ENCODE measurements around the gene DNAAF1. TPM values are rescaled to one million over a fixed set of nuclear protein-coding genes. Genes with fewer than 3 reads are reported as not detected.
A peak's percentile ranks its signal among the peaks of the same experiment; 100 is the strongest.

DNAAF1 gene
- total and polyA plus RNA-seq, 2 experiments from 2014 or later, result not detected

- no peaks in the 10 kb centered on the region for H3K4me1 ChIP-seq (ENCODE audit: insufficient read depth)
- H3K36me3 ChIP-seq (ENCODE audit: low read depth), result no peaks in the 10 kb centered on the region
- no peaks in the 10 kb centered on the region for H3F3A ChIP-seq (ENCODE audit: insufficient read depth)
- TF ChIP-seq EZH2phosphoT487 (IDR thresholded peaks at IDR 0.05; ENCODE audit: insufficient read depth, low read depth) (no peak), EZH2 (IDR thresholded peaks at IDR 0.05; ENCODE audit: insufficient read depth, poor library complexity, severe bottlenecking) (no peak)
- H3K4me3 ChIP-seq, result no peak overlapping the region
- no peaks in the 10 kb centered on the region for H3K9me3 ChIP-seq (ENCODE audit: low read depth)
- in situ Hi-C loops (cut with MboI), result no loop called here
- DNase-seq, result no peak
- H2AFZ ChIP-seq, result no peak overlapping the region
- H3K79me2 ChIP-seq (ENCODE audit: insufficient read depth), result no peaks in the 10 kb centered on the region
- no peaks in the 10 kb centered on the region for H3K9me2 ChIP-seq (ENCODE audit: insufficient read depth)
- no peak overlapping the region for H3K9ac ChIP-seq
- no peaks in the 10 kb centered on the region; the same call in 1 of the 2 replicates for H3K27me3 ChIP-seq (replicated peaks; ENCODE audit: insufficient read depth)
- no peak overlapping the region for H3K4me2 ChIP-seq (ENCODE audit: unreplicated experiment)
- H4K20me1 ChIP-seq (ENCODE audit: insufficient read depth), result no peaks in the 10 kb centered on the region
- 72 to 86% methylated on average over 3 of the region's 3 CpGs for WGBS, 2 experiments (ENCODE audit: low coverage in 1 of 2, low lambda C conversion rate in 2 of 2, missing lambda C conversion rate in 2 of 2)
- no peak overlapping the region for H3K27ac ChIP-seq
These were observed 5.8 kb downstream of the DNAAF1 start for GRCh38 chr16:84150926-84151325.

DNA sequence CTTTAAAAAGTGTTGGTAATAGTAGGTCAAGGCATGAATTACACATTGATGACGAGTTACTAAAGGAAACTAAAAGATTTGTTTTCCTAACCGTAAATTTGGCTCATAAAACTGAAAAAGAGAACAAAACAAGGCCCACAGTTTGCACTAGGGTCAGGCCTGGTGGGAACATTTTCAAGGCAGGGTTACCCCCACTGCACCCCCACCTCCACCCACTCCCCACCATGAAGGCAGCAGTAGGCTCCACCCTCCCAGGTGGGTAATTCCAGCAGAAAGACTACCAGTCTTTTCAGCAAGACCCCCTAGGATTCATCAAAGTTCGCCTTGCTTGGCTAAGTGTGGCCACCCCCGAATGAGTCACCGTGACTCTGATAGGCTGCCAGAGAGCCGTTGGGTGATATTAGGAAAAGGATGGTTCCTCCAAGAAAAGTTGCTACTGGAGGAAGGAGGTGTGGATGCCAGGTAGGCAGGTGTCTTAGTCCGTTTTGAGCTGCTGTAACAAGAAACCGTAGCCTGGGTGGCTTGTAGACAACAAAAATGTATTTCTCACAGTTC is 8.6 kb downstream of the DNAAF1 start:
- no peaks in the 10 kb centered on the region for H4K20me1 ChIP-seq (ENCODE audit: insufficient read depth)
- no peaks in the 10 kb centered on the region for H3K4me1 ChIP-seq (ENCODE audit: insufficient read depth)
- no peak for TF ChIP-seq EZH2phosphoT487 (IDR thresholded peaks at IDR 0.05; ENCODE audit: insufficient read depth, low read depth)
- no peak for TF ChIP-seq EZH2 (IDR thresholded peaks at IDR 0.05; ENCODE audit: insufficient read depth, poor library complexity, severe bottlenecking)
- no peaks in the 10 kb centered on the region for H3K9me2 ChIP-seq (ENCODE audit: insufficient read depth)
- no peaks in the 10 kb centered on the region for H3F3A ChIP-seq (ENCODE audit: insufficient read depth)
- DNase-seq, result peak; percentile 33
- no peak overlapping the region for H3K4me3 ChIP-seq
- in situ Hi-C loops (cut with MboI), result no loop called here
- no peak overlapping the region for H2AFZ ChIP-seq
- H3K36me3 ChIP-seq (ENCODE audit: low read depth), result no peaks in the 10 kb centered on the region
- no peak overlapping the region for H3K9ac ChIP-seq
- 47% methylated on average over 8 of the region's 8 CpGs for WGBS, 2 experiments (ENCODE audit: low coverage in 1 of 2, low lambda C conversion rate in 2 of 2, missing lambda C conversion rate in 2 of 2)
- H3K27ac ChIP-seq, result no peak overlapping the region
- H3K79me2 ChIP-seq (ENCODE audit: insufficient read depth), result no peaks in the 10 kb centered on the region
- peaks cover 4% of the 10 kb centered on the region; the same call in 1 of the 2 replicates for H3K27me3 ChIP-seq (replicated peaks; ENCODE audit: insufficient read depth)
- no peaks in the 10 kb centered on the region for H3K9me3 ChIP-seq (ENCODE audit: low read depth)
- H3K4me2 ChIP-seq (ENCODE audit: unreplicated experiment), result no peak overlapping the region

DNA sequence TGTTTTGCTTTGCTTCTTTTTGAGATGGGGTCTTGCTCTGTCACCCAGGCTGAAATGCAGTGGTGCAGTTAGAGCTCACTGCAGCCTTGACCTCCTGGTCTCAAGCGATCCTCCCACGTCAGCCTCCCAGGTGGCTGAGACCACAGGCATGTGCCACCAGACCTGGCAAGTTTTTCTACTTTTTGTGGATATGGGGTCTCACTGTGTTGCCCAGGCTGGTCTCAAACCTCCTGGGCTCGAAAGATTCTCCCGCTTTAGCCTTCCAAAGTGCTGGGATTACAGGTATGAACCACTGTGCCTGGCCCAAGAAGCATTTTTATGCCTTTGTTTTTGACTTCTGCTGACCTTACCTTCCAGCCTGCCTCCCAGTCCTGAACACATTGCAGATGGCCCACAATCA is 10.1 kb downstream of the DNAAF1 start:
- in situ Hi-C loops (cut with MboI), result no loop called here
- DNase-seq, result no peak
- 84 to 90% methylated on average over 4 of the region's 4 CpGs for WGBS, 2 experiments (ENCODE audit: low coverage in 1 of 2, low lambda C conversion rate in 2 of 2, missing lambda C conversion rate in 2 of 2)
- TF ChIP-seq EZH2 (IDR thresholded peaks at IDR 0.05; ENCODE audit: insufficient read depth, poor library complexity, severe bottlenecking), result no peak
- no peak for TF ChIP-seq EZH2phosphoT487 (IDR thresholded peaks at IDR 0.05; ENCODE audit: insufficient read depth, low read depth)
- Histone ChIP-seq H3K9ac (no peak overlapping the region), H3K4me2 (ENCODE audit: unreplicated experiment) (no peak overlapping the region), H3K4me1 (ENCODE audit: insufficient read depth) (no peaks in the 10 kb centered on the region), H3F3A (ENCODE audit: insufficient read depth) (no peaks in the 10 kb centered on the region), H2AFZ (no peak overlapping the region), H3K27me3 (replicated peaks; ENCODE audit: insufficient read depth) (peaks cover 19% of the 10 kb centered on the region), H3K9me2 (ENCODE audit: insufficient read depth) (no peaks in the 10 kb centered on the region), H3K9me3 (ENCODE audit: low read depth) (no peaks in the 10 kb centered on the region), H3K4me3 (no peak overlapping the region), H3K36me3 (ENCODE audit: low read depth) (no peaks in the 10 kb centered on the region), H3K27ac (no peak overlapping the region), H3K79me2 (ENCODE audit: insufficient read depth) (no peaks in the 10 kb centered on the region), H4K20me1 (ENCODE audit: insufficient read depth) (no peaks in the 10 kb centered on the region)

DNA sequence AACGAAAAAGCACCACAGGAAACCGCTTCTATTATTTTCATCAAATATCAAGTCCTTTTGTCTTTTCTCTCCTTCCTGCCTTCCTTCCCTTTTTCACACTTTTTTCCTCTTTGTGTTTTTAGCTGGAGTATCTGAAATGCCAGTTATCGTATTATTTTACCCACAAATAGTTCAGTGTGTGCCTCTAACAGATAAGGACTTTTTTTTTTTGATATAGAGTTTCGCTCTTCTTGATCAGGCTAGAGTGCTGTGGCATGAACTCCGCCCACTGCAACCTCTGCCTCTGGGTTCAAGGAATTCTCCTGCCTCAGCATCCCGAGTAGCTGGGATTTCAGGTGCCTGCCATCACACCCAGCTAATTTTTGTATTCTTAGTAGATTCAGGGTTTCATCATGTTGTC is 10.7 kb downstream of the DNAAF1 start:
- no peaks in the 10 kb centered on the region for H3K9me3 ChIP-seq (ENCODE audit: low read depth)
- no peak overlapping the region for H3K4me2 ChIP-seq (ENCODE audit: unreplicated experiment)
- TF ChIP-seq EZH2 (IDR thresholded peaks at IDR 0.05; ENCODE audit: insufficient read depth, poor library complexity, severe bottlenecking) (no peak), EZH2phosphoT487 (IDR thresholded peaks at IDR 0.05; ENCODE audit: insufficient read depth, low read depth) (no peak)
- H3K9ac ChIP-seq, result no peak overlapping the region
- no peaks in the 10 kb centered on the region for H3F3A ChIP-seq (ENCODE audit: insufficient read depth)
- H3K4me3 ChIP-seq, result no peak overlapping the region
- no peak overlapping the region for H2AFZ ChIP-seq
- no peaks in the 10 kb centered on the region for H4K20me1 ChIP-seq (ENCODE audit: insufficient read depth)
- no peaks in the 10 kb centered on the region for H3K4me1 ChIP-seq (ENCODE audit: insufficient read depth)
- no peaks in the 10 kb centered on the region for H3K9me2 ChIP-seq (ENCODE audit: insufficient read depth)
- H3K27ac ChIP-seq, result no peak overlapping the region
- in situ Hi-C loops (cut with MboI), result no loop called here
- H3K27me3 ChIP-seq (replicated peaks; ENCODE audit: insufficient read depth), result peaks cover 21% of the 10 kb centered on the region
- WGBS, 2 experiments (ENCODE audit: low coverage in 1 of 2, low lambda C conversion rate in 2 of 2, missing lambda C conversion rate in 2 of 2), result 89 to 91% methylated on average over 6 of the region's 6 CpGs
- no peak for DNase-seq
- no peaks in the 10 kb centered on the region for H3K79me2 ChIP-seq (ENCODE audit: insufficient read depth)
- no peaks in the 10 kb centered on the region for H3K36me3 ChIP-seq (ENCODE audit: low read depth)

Measured in GM23248 (cell line).